GM21526 (cell line): ENCODE measurements around the gene DLGAP4.

Source experiments
- ATAC-seq: cut with Tn5 transposase; IDR thresholded peaks from one replicate; pipeline ENCODE4 v1.9.1; 2021; ENCODE audit warnings: moderate library complexity; ENCODE audit not compliant: unreplicated experiment, low FRiP score

DLGAP4 gene

DNA sequence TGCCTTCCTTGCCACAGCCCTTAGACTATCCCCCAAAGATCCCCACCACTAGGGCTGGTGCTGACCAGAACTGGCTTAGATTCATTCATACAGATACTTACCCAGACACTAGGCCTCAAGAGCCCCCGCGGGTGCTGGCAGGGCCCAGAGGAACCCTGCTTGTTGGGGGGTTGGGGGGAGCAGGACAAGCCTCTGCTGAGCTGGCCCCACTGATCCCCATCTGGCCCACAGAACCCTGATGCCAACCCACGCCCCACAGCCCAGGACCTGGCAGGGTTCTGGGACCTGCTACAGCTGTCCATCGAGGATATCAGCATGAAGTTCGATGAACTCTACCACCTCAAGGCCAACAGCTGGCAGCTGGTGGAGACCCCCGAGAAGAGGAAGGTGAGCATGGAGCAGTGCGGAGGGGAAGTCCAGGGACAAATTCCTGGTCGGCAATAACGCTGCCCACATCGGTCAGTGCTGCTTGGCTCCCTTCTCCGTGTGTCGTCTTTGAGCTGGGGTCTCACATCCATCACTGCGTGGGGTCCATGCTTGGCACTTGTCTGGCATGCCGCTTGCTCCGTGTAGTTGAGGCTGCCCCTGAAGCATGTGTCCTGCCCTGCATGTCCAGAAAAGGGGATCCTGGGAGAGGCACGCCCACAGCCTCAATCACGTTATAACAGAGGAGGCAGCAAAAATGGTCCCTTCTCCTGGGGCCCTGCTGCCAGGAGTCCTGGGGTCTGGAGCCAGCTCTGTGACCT, 219.7 kb downstream of the DLGAP4 start:
- no peak for ATAC-seq

DNA sequence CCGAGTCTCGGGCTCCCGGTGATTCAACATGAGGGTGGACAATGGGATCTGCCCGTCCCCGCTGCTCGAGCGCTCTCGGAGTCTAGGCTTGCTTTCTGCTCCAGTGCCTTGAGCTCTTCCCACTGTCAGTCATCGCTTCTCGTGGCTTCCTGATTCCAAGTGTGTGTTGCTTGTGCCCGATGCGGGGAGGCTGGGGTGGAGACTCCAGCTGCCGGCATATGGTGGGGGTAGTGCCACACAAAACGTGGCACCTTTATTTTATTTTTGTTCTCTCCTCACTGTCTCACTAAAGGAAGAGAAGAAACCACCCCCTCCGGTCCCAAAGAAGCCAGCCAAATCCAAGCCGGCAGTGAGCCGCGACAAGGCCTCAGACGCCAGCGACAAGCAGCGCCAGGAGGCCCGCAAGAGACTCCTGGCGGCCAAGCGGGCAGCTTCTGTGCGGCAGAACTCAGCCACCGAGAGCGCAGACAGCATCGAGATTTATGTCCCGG, 220.4 kb downstream of the DLGAP4 start:
- no peak for ATAC-seq

DNA sequence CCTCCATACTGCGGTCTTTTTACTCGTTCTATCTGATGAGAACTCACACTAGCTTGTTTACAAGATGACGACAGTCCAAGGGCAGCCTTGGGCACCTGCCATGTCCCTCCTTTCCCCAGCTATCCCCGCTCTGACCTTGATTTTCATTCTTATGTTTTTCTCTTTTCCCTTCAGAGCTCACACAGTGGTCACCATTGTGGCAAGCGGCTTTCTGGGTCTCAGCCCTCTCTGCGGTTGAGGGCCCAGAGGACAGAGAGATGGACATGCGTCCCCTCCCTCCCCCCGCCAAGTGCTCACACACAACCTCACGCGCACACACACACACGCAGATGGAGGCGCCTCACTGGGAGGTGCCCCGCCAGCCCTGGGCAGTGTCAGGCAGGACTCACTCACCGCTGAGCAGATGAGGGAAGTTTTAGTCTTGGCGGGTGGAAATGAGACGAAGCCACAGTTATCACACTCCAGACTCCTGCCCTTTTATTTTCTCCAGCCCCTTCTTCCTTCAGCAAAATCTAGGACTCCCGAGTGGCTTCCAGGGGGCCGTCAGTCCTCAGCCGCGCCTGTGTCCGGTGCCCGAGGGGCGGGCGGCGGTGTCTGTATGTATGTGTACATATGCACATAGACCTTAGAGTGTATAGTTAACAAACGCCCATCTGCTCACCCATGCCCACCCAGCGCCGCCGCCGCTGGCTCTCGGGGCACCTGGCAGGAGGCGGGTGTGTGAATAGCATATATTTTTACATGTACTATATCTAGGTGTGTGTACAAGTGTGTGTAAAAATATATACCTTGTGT, 221.4 kb downstream of the DLGAP4 start:
- no peak for ATAC-seq

DNA sequence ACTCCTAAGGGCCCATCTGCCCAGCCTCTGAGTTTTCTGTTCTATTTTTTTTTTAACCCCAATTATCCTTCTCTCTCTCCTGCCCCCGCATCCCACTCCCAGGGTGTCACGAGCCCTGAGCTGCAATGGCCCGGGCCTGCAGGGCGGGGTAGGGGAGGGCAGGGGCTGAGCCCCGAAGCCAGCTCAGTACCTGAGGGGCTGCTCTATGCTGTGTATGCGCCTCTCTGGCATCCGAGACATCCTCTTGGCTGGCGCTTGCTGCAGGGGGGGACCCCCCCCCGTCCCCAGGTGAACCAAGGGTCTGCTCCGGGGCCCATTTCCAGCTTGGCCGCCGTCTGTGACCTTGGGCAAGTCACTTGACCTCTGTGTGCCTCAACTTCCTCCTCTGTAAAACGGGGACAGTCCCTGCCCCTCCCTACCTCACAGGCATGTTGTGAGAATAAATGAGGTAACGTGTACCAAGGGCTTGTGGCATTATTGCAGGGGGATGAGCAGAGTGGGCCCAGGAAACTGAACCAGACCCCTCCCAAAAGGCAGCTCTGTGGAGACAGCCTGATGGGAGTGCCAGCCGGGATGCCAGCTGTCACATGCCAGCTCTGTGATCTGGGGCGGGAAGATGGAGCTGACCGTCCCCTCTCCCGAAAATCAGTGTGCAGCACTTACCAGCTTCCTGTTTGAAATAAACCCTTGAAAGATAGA, 222.2 kb downstream of the DLGAP4 start:
- ATAC-seq: no peak

DNA sequence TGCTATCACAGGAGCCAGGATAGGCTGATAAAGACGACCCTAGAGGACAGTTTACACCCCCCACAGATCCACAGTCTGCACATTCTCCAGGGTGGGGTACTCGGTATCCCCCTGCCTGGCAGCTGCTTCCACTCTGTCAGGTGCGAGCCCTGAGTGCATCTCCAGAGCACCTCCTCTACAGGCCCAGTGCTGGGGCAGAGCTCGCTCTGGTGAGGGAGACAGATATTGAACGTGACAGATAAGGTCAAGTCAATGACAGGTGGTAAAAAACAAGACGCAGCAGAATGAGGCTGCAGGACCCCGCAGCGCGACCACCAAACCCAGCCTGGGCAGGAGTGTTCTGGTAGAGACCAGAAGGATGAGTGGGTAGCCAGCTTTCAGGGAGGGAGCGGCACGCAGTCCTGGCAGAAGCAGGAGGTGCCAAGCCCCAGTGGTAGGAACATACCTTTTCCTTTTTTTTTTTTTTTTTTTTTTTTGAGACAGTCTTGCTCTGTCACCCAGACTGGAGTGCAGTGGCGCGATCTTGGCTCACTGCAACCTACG, 222.8 kb downstream of the DLGAP4 start:
- ATAC-seq: no peak

DNA sequence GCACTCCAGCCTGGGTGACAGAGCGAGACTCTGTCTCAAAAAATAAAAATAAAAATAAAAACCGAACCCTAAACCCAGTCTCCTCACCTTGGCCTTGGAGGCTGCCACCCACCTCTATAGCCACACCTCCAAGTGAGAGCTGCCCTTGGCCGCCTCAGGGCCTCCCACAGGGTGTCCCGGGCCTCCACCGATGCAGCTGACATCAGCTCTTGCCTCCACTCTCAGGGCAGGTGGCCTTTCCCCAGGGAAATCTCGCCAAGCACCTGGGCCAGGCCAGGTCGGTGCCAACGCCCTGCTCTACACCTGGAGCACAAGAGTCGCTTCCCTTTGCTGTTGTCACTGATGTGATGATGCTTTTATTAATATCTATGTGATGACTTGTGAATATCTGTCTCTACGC, 226.2 kb downstream of the DLGAP4 start:
- ATAC-seq: no peak

DNA sequence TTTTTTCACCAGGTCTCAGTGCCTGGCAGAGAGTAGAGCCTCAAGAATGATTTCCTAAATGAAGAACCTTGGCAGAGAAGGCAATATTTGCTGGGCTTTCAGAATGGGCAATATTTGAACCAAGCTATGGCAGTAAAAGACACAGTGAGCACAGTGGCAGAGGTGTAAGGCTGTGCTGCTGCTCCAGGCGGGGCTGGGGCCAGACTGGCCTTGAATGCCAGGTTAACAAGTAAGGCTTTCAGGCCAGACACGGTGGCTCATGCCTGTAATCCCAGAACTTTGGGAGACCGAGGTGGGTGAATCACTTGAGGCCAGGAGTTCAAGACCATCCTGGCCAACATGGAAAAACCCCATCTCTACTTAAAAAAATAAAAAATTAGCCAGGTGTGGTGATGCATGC, 226.7 kb downstream of the DLGAP4 start:
- no peak for ATAC-seq

DNA sequence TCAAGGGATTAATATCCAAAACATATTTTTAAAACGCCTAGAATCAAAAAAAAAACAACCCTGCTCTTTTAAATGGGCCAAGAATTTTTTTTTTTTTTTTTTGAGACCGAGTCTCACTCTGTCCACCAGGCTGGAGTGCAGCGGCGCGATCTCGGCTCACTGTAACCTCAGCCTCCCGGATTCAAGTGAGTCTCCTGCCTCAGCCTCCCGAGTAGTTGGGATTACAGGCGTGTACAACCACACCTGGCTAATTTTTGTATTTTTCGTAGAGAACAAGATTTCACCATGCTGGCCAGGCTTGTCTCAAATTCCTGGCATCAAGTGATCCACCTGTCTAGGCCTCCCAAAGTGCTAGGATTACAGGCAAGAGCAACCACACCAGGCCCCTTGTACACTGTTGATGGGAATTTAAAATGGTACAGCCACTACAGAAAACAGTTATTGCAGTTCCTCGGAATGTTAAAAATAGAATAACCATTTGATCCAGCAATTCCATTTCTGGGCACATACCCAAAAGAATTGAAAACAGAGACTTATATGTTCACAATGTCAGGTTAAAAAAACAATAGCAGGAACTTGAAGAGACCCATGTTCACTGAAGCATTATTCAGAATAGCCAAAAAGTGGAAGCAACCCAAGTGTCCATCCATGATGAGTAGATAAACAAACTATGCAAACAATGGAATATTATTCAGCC, 232.0 kb downstream of the DLGAP4 start:
- ATAC-seq: no peak

DNA sequence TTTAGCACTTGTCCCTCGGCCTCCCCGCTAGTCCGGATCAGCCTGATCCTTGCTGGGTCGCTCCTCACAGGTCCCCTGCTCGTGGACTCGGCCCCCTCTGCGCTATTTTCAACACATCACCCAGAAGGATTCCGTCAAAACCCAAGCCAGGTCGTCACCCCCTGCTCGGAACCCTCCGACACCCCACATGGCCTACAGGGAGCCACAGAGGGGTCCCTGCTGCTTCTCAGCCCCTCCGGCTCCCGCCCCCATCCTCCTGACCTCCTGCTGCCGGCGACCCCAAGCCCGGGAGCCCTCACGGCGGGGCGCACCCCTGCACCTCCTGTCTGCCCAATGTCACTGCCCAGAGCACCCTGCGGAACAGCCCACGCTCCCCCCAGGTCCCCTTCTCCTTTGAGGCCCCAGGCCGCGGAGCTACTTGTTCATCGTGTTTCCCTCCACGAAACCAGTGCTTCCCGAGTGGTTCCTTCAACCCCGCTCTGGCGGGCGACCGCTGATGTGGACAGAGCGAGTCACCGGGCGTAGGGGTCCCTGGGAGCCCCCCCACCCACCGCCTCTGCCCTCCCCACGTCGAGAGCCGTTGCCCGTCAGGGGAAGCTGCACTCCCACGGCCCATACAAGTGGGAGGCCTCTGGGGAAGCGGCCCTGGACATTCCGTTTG, 234.5 kb downstream of the DLGAP4 start:
- no peak for ATAC-seq

- no peak for ATAC-seq
These were observed 235.2 kb downstream of the DLGAP4 start, which contains the start of gene MYL9 for GRCh38 chr20:36541227-36541767. Gene MYL9, plus strand, starts transcription at chr20:36541519. Its CDS starts 3,366 bp downstream, at chr20:36544885.

DNA sequence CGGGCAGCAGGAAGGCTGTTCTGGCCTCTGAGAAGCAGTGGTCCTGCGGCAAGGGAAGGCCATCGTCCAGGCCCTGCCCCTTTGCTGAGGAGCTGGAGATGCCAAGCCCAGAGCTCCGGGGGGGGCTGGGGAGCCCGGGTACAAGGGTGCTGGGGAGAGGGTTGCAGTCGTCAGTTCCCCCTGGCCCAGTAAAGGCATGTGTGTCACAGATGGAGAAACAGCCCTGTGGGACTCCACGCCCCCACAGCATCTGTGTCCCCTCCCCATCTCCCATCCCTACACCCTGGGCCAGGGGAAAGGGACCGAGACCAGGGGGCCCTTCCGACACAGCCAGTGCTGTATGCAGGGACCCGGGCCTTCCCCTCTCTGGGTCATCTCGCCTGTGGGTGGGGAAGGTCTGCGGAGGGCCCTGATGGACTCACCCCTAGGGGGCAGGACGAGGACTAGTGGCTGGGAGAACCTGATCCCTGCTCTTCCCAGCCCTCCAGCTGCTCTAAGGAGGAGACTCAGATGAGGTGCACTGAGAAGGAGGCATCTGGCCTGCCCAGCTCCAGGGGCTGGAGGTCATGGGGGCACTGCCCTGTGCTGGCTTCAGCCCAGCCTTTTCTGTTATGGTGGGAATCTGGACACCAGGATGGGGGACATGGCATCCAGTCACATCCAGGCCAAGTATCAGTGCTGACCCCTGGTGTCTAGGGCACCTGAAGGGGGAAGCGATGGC, 235.8 kb downstream of the DLGAP4 start:
- ATAC-seq: no peak

DNA sequence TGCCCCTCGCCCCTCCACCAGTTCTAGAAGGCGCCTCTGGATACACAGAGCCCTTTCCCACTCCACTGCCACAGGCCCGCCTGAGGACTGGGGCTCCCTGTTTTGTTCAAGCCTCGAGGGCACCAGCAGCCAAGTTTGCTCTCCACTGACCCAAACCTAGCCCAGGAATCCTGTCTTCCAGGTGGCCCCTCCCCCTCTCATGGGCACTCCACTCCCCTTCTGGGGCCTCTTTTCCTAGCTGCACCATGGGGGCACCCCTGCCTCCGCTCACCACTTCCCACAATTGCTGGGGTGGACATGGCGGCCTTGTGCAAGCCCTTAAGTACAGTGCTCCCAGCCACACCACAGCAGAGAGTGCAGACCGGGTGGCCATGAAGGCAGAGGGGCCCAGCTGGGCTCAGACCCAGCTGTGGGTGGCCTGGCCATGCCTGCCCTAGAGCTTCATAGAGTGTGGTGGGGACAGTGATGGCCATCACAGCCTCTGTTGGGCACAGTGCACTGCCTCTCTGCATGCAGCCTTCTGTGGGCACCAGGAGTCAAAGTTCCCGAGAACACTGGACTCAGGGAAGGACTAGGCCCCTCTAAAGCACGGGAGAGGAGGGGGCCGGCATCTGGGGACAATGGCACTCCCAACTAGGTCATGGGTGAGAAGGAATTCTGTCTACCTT, 236.5 kb downstream of the DLGAP4 start:
- no peak for ATAC-seq

DNA sequence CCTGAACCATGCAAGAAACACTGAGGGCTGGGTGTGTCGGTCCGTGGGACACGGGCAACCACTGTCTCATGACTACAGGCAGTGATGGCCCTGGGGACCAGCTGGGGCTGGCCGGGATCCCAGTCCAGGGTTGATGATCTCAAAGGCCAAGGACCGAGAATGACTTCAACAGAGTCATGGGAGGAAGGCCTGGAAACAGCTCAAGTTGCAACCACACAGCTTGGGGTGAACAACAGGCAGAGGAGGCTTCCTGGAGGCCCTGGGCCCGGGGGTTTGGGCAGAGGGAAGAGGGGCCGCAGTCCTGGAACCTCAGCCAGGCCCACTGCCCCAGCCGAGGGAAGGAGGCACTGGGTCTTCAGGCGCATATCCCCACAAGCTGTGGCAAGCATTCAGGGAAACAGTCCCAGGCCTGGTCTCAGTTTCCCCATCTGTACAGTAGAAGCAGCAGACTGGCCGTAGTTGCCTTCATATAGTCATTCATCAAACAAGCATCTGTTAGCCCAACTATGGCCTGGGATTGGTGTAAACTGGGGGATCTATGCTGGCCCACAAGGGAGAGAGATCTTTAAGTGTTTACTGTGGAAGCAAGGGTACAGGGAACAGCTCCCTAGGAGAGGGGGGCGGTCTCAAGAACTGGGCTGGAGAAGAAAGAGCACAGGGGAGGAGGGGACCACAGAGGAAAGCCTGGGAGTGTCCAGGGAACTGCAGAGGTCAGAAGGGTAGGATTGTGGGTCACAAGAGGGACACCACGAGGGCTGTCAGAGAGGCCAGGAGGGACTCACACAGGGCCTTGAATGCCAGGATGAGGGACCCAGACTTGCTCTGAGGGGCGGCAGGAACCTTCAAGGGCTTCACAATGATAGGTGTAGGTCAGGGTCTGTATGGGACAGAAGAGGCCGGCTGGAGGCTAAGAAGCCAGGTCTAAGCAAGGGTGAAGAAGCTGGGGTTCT, 237.3 kb downstream of the DLGAP4 start:
- ATAC-seq: no peak

GRCh38 chr20:36544134-36545018, 238.2 kb downstream of the DLGAP4 start:
- no peak for ATAC-seq

DNA sequence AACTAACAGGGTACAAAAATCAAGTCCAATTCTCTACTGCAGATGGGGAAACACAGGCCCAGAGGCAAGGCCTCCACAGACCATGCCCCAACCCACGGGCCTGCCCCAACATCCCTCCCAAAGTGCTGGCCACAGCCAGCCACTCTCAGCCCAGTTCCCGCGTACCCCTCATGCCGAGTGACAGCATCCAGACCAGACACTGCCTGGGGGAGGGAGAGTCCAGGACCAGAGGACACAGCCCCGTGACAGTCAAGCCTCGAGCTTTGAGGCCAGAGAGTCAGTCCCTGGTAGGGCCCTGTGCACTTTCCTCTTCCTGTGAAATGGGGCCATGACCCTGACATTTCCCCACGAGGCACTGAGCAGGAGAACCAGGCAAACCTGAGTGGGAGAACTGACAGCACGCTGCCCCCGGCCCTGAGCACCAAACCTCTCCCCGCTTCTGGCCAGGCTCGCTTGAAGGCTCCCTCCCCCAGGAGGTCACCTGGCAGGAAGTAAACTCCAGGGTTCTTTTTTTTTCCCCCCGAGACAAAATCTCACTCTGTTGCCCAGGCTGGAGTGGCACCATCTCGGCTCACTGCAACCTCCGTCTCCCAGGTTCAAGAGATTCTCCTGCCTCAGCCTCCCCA, 240.1 kb downstream of the DLGAP4 start:
- no peak for ATAC-seq
